Caki2 (cell line): ENCODE measurements around the gene JMJD1C. TPM values are rescaled to one million over a fixed set of nuclear protein-coding genes. Genes with fewer than 3 reads are reported as not detected.
"Not testable (repeated sequence)": the region's sequence is repeated elsewhere in the genome, so short reads cannot be mapped to it uniquely, and the experiment has no call there.

Experiments used
- DNase-seq: peaks from one replicate; pipeline ENCODE4 v3.0.0-alpha.2; 2015; ENCODE audit warnings: low read depth
- in situ Hi-C: cut with HindIII; loops from 2 replicates; pipeline ENCODE4 v1.10.0; 2016; ENCODE audit warnings: low sequenced_read_pairs, low pct_unique_long_range_greater_than_20kb, mixed read lengths
- total RNA-seq: library from RNA; depleted of rRNA; stranded (reverse); fragments of >200 nt; shearing (Covaris generic); gene quantifications from 2 replicates; pipeline ENCODE4 v1.2.3, GENCODE V29; 2014; ENCODE audit warnings: low replicate concordance; rRNA removed

JMJD1C gene
- 20.2 and 31.0 TPM in 2 replicates for total RNA-seq

GRCh38 chr10:63465293-63466143, at the start of gene JMJD1C:
JMJD1C (minus strand) TSS chr10:63465977; CDS start chr10:63465662, 315 bp downstream.
- DNase-seq: peak; percentile 87
- in situ Hi-C loops: no loop called here

- in situ Hi-C loops: loop anchor here (10.0 kb wide), 1 partner anchor 200 kb away; no protein-coding TSS in a partner anchor
- DNase-seq: peak; percentile 14
Measured at GRCh38 chr10:63515002-63515763, 49.4 kb upstream of the JMJD1C start.

GRCh38 chr10:63506554-63506953, 40.8 kb upstream of the JMJD1C start:
- in situ Hi-C loops: no loop called here
- no peak for DNase-seq

- in situ Hi-C loops: no loop called here
- DNase-seq: no peak
Measured at GRCh38 chr10:63505562-63505961, 39.8 kb upstream of the JMJD1C start.

GRCh38 chr10:63504145-63504881, 38.5 kb upstream of the JMJD1C start:
- in situ Hi-C loops: no loop called here
- no peak for DNase-seq

GRCh38 chr10:63503395-63503794, 37.6 kb upstream of the JMJD1C start:
- DNase-seq: no peak
- in situ Hi-C loops: no loop called here

- in situ Hi-C loops: no loop called here
- DNase-seq: no peak
Measured at GRCh38 chr10:63502832-63503231, 37.1 kb upstream of the JMJD1C start.

- no peak for DNase-seq
- in situ Hi-C loops: no loop called here
Measured at GRCh38 chr10:63501954-63502353, 36.2 kb upstream of the JMJD1C start.

GRCh38 chr10:63500551-63500950, 34.8 kb upstream of the JMJD1C start:
- in situ Hi-C loops, DNase-seq: not testable (repeated sequence)

GRCh38 chr10:63498665-63499064, 32.9 kb upstream of the JMJD1C start:
- no peak for DNase-seq
- in situ Hi-C loops: no loop called here

GRCh38 chr10:63497321-63497720, 31.5 kb upstream of the JMJD1C start:
- no peak for DNase-seq
- in situ Hi-C loops: no loop called here

GRCh38 chr10:63496561-63496960, 30.8 kb upstream of the JMJD1C start:
- DNase-seq: no peak
- in situ Hi-C loops: no loop called here

GRCh38 chr10:63494951-63495350, 29.2 kb upstream of the JMJD1C start:
- no peak for DNase-seq

GRCh38 chr10:63493004-63493403, 27.2 kb upstream of the JMJD1C start:
- in situ Hi-C loops: no loop called here
- no peak for DNase-seq

More at GRCh38 chr10:63494951-63495350, 29.2 kb upstream of the JMJD1C start:
- in situ Hi-C loops: no loop called here

GRCh38 chr10:63492317-63492690, 26.5 kb upstream of the JMJD1C start:
- in situ Hi-C loops, DNase-seq: not testable (repeated sequence)

GRCh38 chr10:63491588-63492316, 26.0 kb upstream of the JMJD1C start:
- in situ Hi-C loops: no loop called here
- DNase-seq: no peak

GRCh38 chr10:63489838-63490237, 24.1 kb upstream of the JMJD1C start:
- no peak for DNase-seq
- in situ Hi-C loops: no loop called here

GRCh38 chr10:63487990-63488389, 22.2 kb upstream of the JMJD1C start:
- in situ Hi-C loops: no loop called here
- DNase-seq: no peak
